H1 (cell line): ENCODE measurements around the gene NBEA. TPM values are rescaled to one million over a fixed set of nuclear protein-coding genes. Genes with fewer than 3 reads are reported as not detected.

Experiments used
- CTCF ChIA-PET: fragments of 300-600 bp; sonication (Branson Sonifier 250); formaldehyde crosslinking; loops from one replicate; lab custom pipeline; 2021; ENCODE audit not compliant: partially characterized antibody; lab: Charles Lee
- POLR2A ChIA-PET: fragments of 300-600 bp; sonication (Branson Sonifier 250); formaldehyde crosslinking; loops from one replicate; lab custom pipeline; 2021; ENCODE audit warnings: inconsistent platforms; ENCODE audit not compliant: partially characterized antibody; lab: Charles Lee
- DNase-seq, 2 experiments: peaks; one replicate each; pipeline versions ENCODE4 v3.0.0 to v3.0.0-alpha.2; 2010 to 2022; ENCODE audit warnings: low spot score in 2 of 2, low read depth in 1 of 2, mixed read lengths in 1 of 2
- FAIRE-seq: peaks from 2 replicates; lab custom pipeline; 2011; peaks lifted over from hg19 to GRCh38; lab: Jason Lieb, UNC
- H2AFZ ChIP-seq: 2 replicates; pipeline ENCODE4 v1.8.1; 2012; ENCODE audit warnings: low read length, inconsistent platforms
- H2AK5ac ChIP-seq: 2 replicates; pipeline ENCODE4 v1.6.1; 2013; ENCODE audit warnings: low read depth, low read length
- H2BK120ac ChIP-seq: replicated peaks from 2 replicates; pipeline ENCODE3; 2013; ENCODE audit warnings: low read depth, low read length, inconsistent platforms
- H2BK12ac ChIP-seq: 2 replicates; pipeline ENCODE4 v1.6.1; 2013; ENCODE audit warnings: low read depth, low read length
- H2BK15ac ChIP-seq: 2 replicates; pipeline ENCODE4 v1.6.1; 2013; ENCODE audit warnings: low read length
- H2BK20ac ChIP-seq: 2 replicates; pipeline ENCODE4 v1.6.1; 2013; ENCODE audit warnings: low read length
- H2BK5ac ChIP-seq: 2 replicates; pipeline ENCODE4 v1.6.1; 2013; ENCODE audit warnings: low read depth, low read length
- H3K14ac ChIP-seq: 2 replicates; pipeline ENCODE4 v1.6.1; 2013; ENCODE audit warnings: inconsistent platforms; ENCODE audit not compliant: insufficient read length
- H3K18ac ChIP-seq: 2 replicates; pipeline ENCODE4 v1.6.1; 2013; ENCODE audit warnings: low read length; ENCODE audit errors: extremely low read depth
- H3K23ac ChIP-seq: 2 replicates; pipeline ENCODE4 v1.6.1; 2013; ENCODE audit warnings: inconsistent platforms; ENCODE audit not compliant: insufficient read length
- H3K23me2 ChIP-seq: 2 replicates; pipeline ENCODE4 v1.6.1; 2013; ENCODE audit warnings: low read depth, low read length
- H3K27ac ChIP-seq: 2 replicates; pipeline ENCODE4 v1.6.1; 2011; ENCODE audit warnings: low read depth, low read length, inconsistent platforms
- H3K27me3 ChIP-seq, 4 experiments: replicated peaks in 1 of 4; 1 replicate in 1 of 4; 2 replicates in 3 of 4; pipeline versions ENCODE4 v1.6.1 to v1.8.1; 2011 to 2013; ENCODE audit warnings: low read length in 3 of 4, mild to moderate bottlenecking in 3 of 4, inconsistent platforms in 2 of 4, mixed read lengths in 2 of 4, moderate library complexity in 1 of 4; ENCODE audit not compliant: control insufficient read depth in 3 of 4, insufficient read depth in 3 of 4; ENCODE audit errors: extremely low read depth in 1 of 4
- H3K36me3 ChIP-seq, 4 experiments: 2 replicates each; pipeline versions ENCODE4 v1.6.1 to v1.8.1; 2011 to 2013; ENCODE audit warnings: mild to moderate bottlenecking in 4 of 4, low read length in 3 of 4, moderate library complexity in 2 of 4, control low read depth in 1 of 4, inconsistent platforms in 1 of 4; ENCODE audit not compliant: insufficient read depth in 4 of 4, control insufficient read depth in 2 of 4
- H3K4ac ChIP-seq: replicated peaks from 2 replicates; pipeline ENCODE3; 2013; ENCODE audit warnings: low read length, low read depth, mixed read lengths, inconsistent platforms; ENCODE audit not compliant: insufficient read length
- H3K4me1 ChIP-seq, 4 experiments: replicated peaks in 1 of 4; 1 replicate in 1 of 4; 2 replicates in 3 of 4; pipeline versions ENCODE4 v1.6.1 to v1.8.1; 2011 to 2013; ENCODE audit warnings: low read length in 3 of 4, inconsistent platforms in 2 of 4, mixed read lengths in 1 of 4; ENCODE audit not compliant: insufficient read depth in 4 of 4, control insufficient read depth in 3 of 4
- H3K4me2 ChIP-seq, 2 experiments: 2 replicates each; pipeline versions ENCODE4 v1.6.1 to v1.8.1; 2011 to 2013; ENCODE audit warnings: low read depth in 2 of 2, low read length in 2 of 2, control low read depth in 1 of 2, inconsistent platforms in 1 of 2, mild to moderate bottlenecking in 1 of 2; ENCODE audit not compliant: insufficient read depth in 1 of 2
- H3K4me3 ChIP-seq, 4 experiments: fragments of 200-600, 300-600 bp in 1 of 4; sonication (generic), shearing (Covaris generic), sonication (Bioruptor Twin) in 1 of 4; 2 replicates each; pipeline versions ENCODE4 v1.5.1 to v1.8.1; 2011 to 2016; ENCODE audit warnings: low read length in 4 of 4, low read depth in 3 of 4, control low read depth in 2 of 4, inconsistent platforms in 2 of 4, mild to moderate bottlenecking in 2 of 4, mixed read lengths in 1 of 4, moderate library complexity in 1 of 4; ENCODE audit not compliant: insufficient read depth in 2 of 4; ENCODE audit errors: extremely low read depth in 1 of 4
- H3K56ac ChIP-seq: replicated peaks from 2 replicates; pipeline ENCODE3; 2013; ENCODE audit warnings: low read depth, mild to moderate bottlenecking, mixed read lengths, low read length, inconsistent platforms; ENCODE audit not compliant: insufficient read length
- H3K79me1 ChIP-seq: 2 replicates; pipeline ENCODE4 v1.6.1; 2013; ENCODE audit warnings: low read depth, low read length, control low read depth
- H3K79me2 ChIP-seq, 2 experiments: 2 replicates each; pipeline versions ENCODE4 v1.6.1 to v1.8.1; 2012 to 2013; ENCODE audit warnings: low read length in 2 of 2, mild to moderate bottlenecking in 2 of 2, inconsistent platforms in 1 of 2; ENCODE audit not compliant: insufficient read depth in 2 of 2, control insufficient read depth in 1 of 2
- H3K9ac ChIP-seq, 4 experiments: replicated peaks in 1 of 4; 1 replicate in 1 of 4; 2 replicates in 3 of 4; pipeline versions ENCODE4 v1.6.1 to v1.8.1; 2011 to 2013; ENCODE audit warnings: low read depth in 3 of 4, low read length in 3 of 4, control low read depth in 2 of 4, mild to moderate bottlenecking in 2 of 4, moderate library complexity in 2 of 4, inconsistent platforms in 1 of 4; ENCODE audit errors: extremely low read depth in 1 of 4
- H3K9me3 ChIP-seq, 2 experiments: 2 replicates each; pipeline versions ENCODE4 v1.6.1 to v1.8.1; 2012 to 2013; ENCODE audit warnings: mild to moderate bottlenecking in 2 of 2, moderate library complexity in 2 of 2, control low read depth in 1 of 2, inconsistent platforms in 1 of 2, low read depth in 1 of 2, low read length in 1 of 2, mixed read lengths in 1 of 2; ENCODE audit not compliant: insufficient read depth in 2 of 2
- H4K20me1 ChIP-seq, 2 experiments: replicated peaks in 1 of 2; 2 replicates each; pipeline versions ENCODE3 to v1.8.1; 2011 to 2013; ENCODE audit warnings: inconsistent platforms in 2 of 2, low read length in 2 of 2, mild to moderate bottlenecking in 1 of 2; ENCODE audit not compliant: insufficient read depth in 2 of 2, control insufficient read depth in 1 of 2
- H4K5ac ChIP-seq: 2 replicates; pipeline ENCODE4 v1.6.1; 2013; ENCODE audit warnings: low read length, low read depth, mixed read lengths, inconsistent platforms; ENCODE audit not compliant: insufficient read length
- H4K8ac ChIP-seq: 2 replicates; pipeline ENCODE4 v1.8.0; 2013; ENCODE audit warnings: mild to moderate bottlenecking, moderate library complexity, low read length, inconsistent platforms; ENCODE audit not compliant: insufficient read depth; ENCODE audit errors: extremely low read depth
- H4K91ac ChIP-seq: replicated peaks from 2 replicates; pipeline ENCODE3; 2013; ENCODE audit warnings: low read length, mixed read lengths, inconsistent platforms; ENCODE audit not compliant: insufficient read length
- ATF2 ChIP-seq: IDR thresholded peaks from 2 replicates; pipeline ENCODE4 v1.6.1; 2012; ENCODE audit warnings: low read length, inconsistent platforms
- BCL11A ChIP-seq, 2 experiments: IDR thresholded peaks; one replicate each; pipeline ENCODE4 v1.6.1; 2011; ENCODE audit warnings: low read depth in 2 of 2, low read length in 2 of 2, mild to moderate bottlenecking in 2 of 2
- CBX8 ChIP-seq: fragments of 300-800, 300-1000 bp; sonication (generic); IDR thresholded peaks from 2 replicates; pipeline ENCODE4 v1.7.1; 2016; ENCODE audit warnings: low read depth, low read length, borderline replicate concordance
- FOSL1 ChIP-seq: IDR thresholded peaks from 2 replicates; pipeline ENCODE4 v1.6.1; 2011; ENCODE audit warnings: mild to moderate bottlenecking, low read depth, low read length, moderate library complexity; ENCODE audit not compliant: insufficient read depth
- NANOG ChIP-seq: IDR thresholded peaks from 2 replicates; pipeline ENCODE4 v1.6.1; 2011; ENCODE audit warnings: low read length, low read depth, mild to moderate bottlenecking, inconsistent platforms; ENCODE audit not compliant: insufficient read depth, poor library complexity, severe bottlenecking
- POLR2A ChIP-seq, 2 experiments: IDR thresholded peaks; 1 replicate in 1 of 2; 2 replicates in 1 of 2; pipeline ENCODE4 v1.6.1; 2011; ENCODE audit warnings: low read depth in 2 of 2, low read length in 2 of 2, mild to moderate bottlenecking in 2 of 2; ENCODE audit errors: control extremely low read depth in 1 of 2
- SAP30 ChIP-seq: fragments of 300-600 bp; sonication (generic); IDR thresholded peaks from 2 replicates; pipeline ENCODE4 v1.7.1; 2012; ENCODE audit warnings: low read length, moderate library complexity, mild to moderate bottlenecking, inconsistent platforms; ENCODE audit not compliant: insufficient read depth, insufficient replicate concordance
- SP2 ChIP-seq: IDR thresholded peaks from 2 replicates; pipeline ENCODE4 v1.6.1; 2012; ENCODE audit warnings: mild to moderate bottlenecking, low read length, inconsistent platforms
- SUZ12 ChIP-seq: fragments of 200-600 bp; sonication (generic); IDR thresholded peaks from 2 replicates; pipeline ENCODE4 v1.6.1; 2012; ENCODE audit warnings: mild to moderate bottlenecking, inconsistent platforms, low read length, moderate library complexity, mixed read lengths
- TCF12 ChIP-seq: IDR thresholded peaks from 2 replicates; pipeline ENCODE4 v1.6.1; 2011; ENCODE audit warnings: low read depth, mild to moderate bottlenecking, low read length
- YY1 ChIP-seq: IDR thresholded peaks from 2 replicates; pipeline ENCODE4 v1.6.1; 2011; ENCODE audit warnings: low read depth, mild to moderate bottlenecking, low read length
- WGBS, 2 experiments: shearing (Covaris generic) in 1 of 2; methylation state at CpG; one replicate each; pipeline versions ENCODE4 v1.1.6 to v1.1.7; 2013 to 2015; ENCODE audit warnings: low lambda C conversion rate in 2 of 2, mixed read lengths in 2 of 2, inconsistent platforms in 1 of 2, low coverage in 1 of 2, missing lambda C conversion rate in 1 of 2; ENCODE audit not compliant: insufficient replicate concordance in 2 of 2, insufficient coverage in 1 of 2, insufficient read length in 1 of 2; ENCODE audit errors: extremely low coverage in 1 of 2, missing lambda C conversion rate in 1 of 2; 5-methylcytosine and 5-hydroxymethylcytosine counted together
- polyA plus RNA-seq, 7 experiments: library from polyadenylated mRNA; depleted of rRNA in 3 of 7; stranded (reverse) in 5 of 7; unstranded in 2 of 7; fragments of >200 nt in 5 of 7; fragments of 200-250 nt in 2 of 7; gene quantifications; 1 replicate in 5 of 7; 2 replicates in 1 of 7; 4 replicates in 1 of 7; pipeline versions ENCODE4 v1.2.1 to v1.2.3, GENCODE V29; 2011 to 2013; ENCODE audit warnings: missing spikeins in 2 of 7, mixed read lengths in 2 of 7
- total RNA-seq: library from RNA; stranded (reverse); fragmentation: NEBNext Ultra II Directional; extraction: Animal tissue kit (Norgen Biotek cat#: 25700); gene quantifications from 2 replicates; pipeline ENCODE4 v1.2.1, GENCODE V29; 2021

The NBEA gene
- total and polyA plus RNA-seq, 2 of the 8 experiments (the other 6 are each of a cell fraction or from before 2014, with no cell fraction given) = 14.2 to 21.5 TPM

- Histone ChIP-seq H3K18ac (no peak overlapping the region), H3K79me1 (no peaks in the 10 kb centered on the region), H3K27ac (no peak overlapping the region), H2BK15ac (no peak overlapping the region), H4K5ac (no peak overlapping the region), H3K4ac (no peak overlapping the region), H2BK120ac (no peak overlapping the region), H3K4me1 (peaks cover 0 to 4% (median 0%) of the 10 kb centered on the region in 4 experiments; a peak in 1 of 7 replicates), H3K4me2 (no peak overlapping the region), H2BK5ac (no peak overlapping the region; the same call in 1 of the 2 replicates), H4K8ac (no peak overlapping the region), H4K91ac (no peak overlapping the region), H3K56ac (no peak overlapping the region), H2BK20ac (no peak overlapping the region), H3K23ac (no peak overlapping the region), H3K79me2 (no peaks in the 10 kb centered on the region), H3K27me3 (no peaks in the 10 kb centered on the region), H3K4me3 (no peak overlapping the region), H2AFZ (no peak overlapping the region), H3K14ac (no peak overlapping the region), H3K23me2 (no peaks in the 10 kb centered on the region; the same call in 1 of the 2 replicates), H2AK5ac (no peak overlapping the region), H3K9me3 (no peaks in the 10 kb centered on the region), H4K20me1 (no peaks in the 10 kb centered on the region), H3K9ac (no peak overlapping the region), H2BK12ac (no peak overlapping the region; the same call in 1 of the 2 replicates), H3K36me3 (no peaks in the 10 kb centered on the region)
- CTCF ChIA-PET = interaction anchor here (0.5 to 2.0 kb wide), 4 partner anchors 8 to 32 kb away, joined by 3 to 7 read pairs (median 4); no protein-coding TSS in a partner anchor
- DNase-seq (no peak), FAIRE-seq (peak; percentile 68)
- POLR2A ChIA-PET = no interaction called here
- WGBS, 2 experiments = 79% methylated on average over 2 of the region's 2 CpGs; no CpG with 5 or more reads in 1 of the 2 experiments
- TF ChIP-seq ATF2 = no peak
- TF ChIP-seq FOSL1 = no peak
- TF ChIP-seq BCL11A (IDR thresholded peaks at IDR 0.05; ENCODE audit: low read depth in 2 of 2, low read length in 2 of 2) = no peak
- no peak for TF ChIP-seq YY1
- no peak for TF ChIP-seq SAP30
- no peak for TF ChIP-seq SP2
- no peak for TF ChIP-seq POLR2A (IDR thresholded peaks at IDR 0.05; ENCODE audit: control extremely low read depth in 1 of 2, low read depth in 2 of 2, low read length in 2 of 2)
- no peak for TF ChIP-seq SUZ12
- TF ChIP-seq TCF12 = no peak
- TF ChIP-seq CBX8 = no peak
- no peak for TF ChIP-seq NANOG
Observed at GRCh38 chr13:35599384-35599783, 657.3 kb downstream of the NBEA start.
